Brain pericyte (primary cell): ENCODE data around the gene VPS13D.

Experiments used
- DNase-seq: peaks from one replicate; pipeline ENCODE4 v3.0.0-alpha.2; 2012; ENCODE audit warnings: low read depth, low spot score

VPS13D gene

GRCh38 chr1:12552951-12553921 is 323.4 kb downstream of the VPS13D start:
- DNase-seq: no peak

- DNase-seq: no peak
Observed at GRCh38 chr1:12553963-12554362, 324.1 kb downstream of the VPS13D start.

DNA sequence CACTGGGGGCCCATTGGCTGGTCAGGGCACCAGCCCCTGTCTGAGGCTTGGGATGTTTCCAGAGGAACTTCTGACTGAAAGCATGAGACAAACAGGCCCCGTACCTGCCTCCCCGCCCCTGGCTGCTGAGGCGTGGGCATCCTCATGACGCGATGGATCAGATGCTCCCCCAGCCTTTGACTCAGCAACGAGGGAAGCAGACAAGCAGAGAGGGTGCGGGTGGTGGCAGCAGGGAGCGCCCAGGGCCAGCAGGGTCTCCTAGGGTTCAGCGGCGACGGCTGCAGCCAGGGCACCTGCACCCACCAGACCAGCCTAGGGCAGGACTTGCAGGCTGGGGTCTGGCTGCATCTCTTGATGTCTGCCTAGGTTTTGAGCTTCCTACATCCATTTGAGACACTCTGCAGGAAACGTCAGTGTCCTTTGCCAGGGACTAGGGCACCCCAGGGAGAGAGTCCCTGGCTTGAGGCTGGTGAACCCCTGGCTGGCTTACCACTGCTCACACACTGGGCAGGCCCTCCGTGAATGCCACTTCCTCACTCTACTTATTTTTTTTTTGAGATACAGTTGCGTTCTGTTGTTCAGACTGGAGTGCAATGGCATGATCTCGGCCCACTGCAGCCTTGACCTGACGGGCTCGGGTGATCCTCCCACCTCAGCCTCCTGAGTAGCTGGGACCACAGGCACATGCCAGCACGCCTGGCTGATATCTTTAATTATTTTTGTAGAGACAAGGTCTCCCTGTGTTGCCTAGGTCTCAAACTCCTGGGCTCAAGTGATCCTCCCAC is 324.9 kb downstream of the VPS13D start:
- no peak for DNase-seq

DNA sequence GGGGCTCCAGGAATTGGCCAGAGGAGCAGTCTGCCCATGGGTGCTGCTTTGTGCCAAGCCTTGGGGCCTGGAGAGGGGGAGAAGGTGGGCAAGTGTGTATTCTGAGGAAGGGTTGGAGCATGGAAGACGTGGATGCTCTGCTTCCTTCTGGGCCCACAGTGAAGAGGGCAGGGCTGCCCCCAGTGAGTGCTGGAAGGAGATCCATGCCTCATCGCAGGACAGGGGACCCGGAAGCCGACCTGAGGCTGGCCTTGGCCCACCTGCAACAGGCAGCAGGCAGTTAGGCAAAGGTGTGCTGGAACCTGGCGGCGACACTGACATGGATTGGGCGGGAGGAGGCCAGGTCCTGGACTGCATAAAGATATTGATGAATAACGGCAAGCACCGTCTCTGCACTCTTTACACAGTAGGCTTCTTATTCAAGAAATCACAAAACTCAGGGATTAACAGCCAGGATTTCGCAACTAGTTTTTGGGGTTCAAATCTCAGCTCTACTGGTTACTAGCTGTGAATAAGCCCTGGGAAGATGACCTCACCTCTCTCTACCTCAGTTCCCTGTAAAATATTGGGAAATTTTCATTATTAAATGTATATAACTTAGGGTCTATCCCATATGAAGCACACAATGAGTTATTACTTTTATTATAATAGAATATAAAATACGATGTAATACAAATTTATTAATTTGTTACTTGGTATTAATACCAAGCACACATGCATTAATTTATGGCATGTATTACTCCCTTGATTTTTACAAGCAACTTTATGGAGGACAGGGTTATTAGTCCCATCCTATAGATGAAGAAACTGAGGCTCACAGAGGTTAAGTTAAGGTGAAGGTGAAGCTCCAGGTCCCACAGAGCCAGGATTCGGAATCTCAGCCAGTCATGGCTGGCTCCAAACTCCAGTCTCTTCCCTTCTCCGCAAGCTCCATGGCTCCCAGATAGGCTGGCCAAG is 325.9 kb downstream of the VPS13D start:
- no peak for DNase-seq

- DNase-seq: peak; percentile 50
Observed at GRCh38 chr1:12556368-12556930, 326.6 kb downstream of the VPS13D start.

GRCh38 chr1:12556957-12557935 is 327.4 kb downstream of the VPS13D start:
- no peak for DNase-seq

- DNase-seq: no peak
Observed at GRCh38 chr1:12561121-12561520, 331.3 kb downstream of the VPS13D start.
